HG02852 (cell line): ENCODE measurements around the gene TRHDE.
"Not testable (repeated sequence)": the region's sequence is repeated elsewhere in the genome, so short reads cannot be mapped to it uniquely, and the experiment has no call there.

Experiments
- ATAC-seq: cut with Tn5 transposase; IDR thresholded peaks from one replicate; pipeline ENCODE4 v1.9.1; 2021; ENCODE audit warnings: mild to moderate bottlenecking, moderate library complexity; ENCODE audit not compliant: unreplicated experiment

The TRHDE gene

DNA sequence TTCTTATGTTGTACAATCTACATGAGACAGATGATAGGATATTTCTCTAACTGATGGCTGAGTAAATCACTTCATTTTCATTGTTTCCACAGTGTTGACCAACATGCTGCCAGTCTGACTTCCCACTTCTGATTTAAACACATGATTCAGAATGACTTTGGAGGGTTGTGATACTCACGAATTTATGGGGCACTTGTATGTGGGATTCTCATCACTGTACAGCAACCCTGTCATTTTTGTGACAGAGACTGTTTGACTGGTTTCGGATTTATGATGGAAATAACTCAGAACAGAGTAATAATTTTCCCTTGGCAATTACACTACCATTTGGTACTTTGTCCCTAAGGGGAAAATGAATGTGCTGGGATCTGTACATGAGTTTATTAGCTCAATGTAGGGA, 333.8 kb downstream of the TRHDE start:
- no peak for ATAC-seq

- no peak for ATAC-seq
Measured at GRCh38 chr12:72610342-72610741, 338.2 kb downstream of the TRHDE start.

- no peak for ATAC-seq
Measured at GRCh38 chr12:72610854-72611358, 338.7 kb downstream of the TRHDE start.

GRCh38 chr12:72612171-72612570, 340.0 kb downstream of the TRHDE start:
- no peak for ATAC-seq

DNA sequence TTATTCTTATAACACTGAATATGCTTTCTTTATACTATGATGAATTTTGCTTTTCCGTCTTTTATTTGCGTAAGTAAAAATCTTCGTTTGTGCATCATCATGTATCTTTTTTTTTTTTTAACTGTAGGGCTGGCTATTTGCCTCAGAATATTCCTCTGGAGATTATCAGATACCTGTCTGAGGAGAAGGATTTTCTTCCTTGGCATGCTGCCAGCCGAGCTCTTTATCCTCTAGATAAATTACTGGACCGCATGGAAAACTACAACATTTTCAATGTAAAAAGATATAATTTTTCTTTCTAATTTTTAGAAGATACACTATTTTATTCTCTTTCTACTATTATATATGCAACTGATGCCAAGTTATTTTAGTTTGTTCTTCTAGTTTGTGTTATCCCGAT, 346.6 kb downstream of the TRHDE start:
- no peak for ATAC-seq

- no peak for ATAC-seq
Measured at GRCh38 chr12:72622556-72622955, 350.4 kb downstream of the TRHDE start.

DNA sequence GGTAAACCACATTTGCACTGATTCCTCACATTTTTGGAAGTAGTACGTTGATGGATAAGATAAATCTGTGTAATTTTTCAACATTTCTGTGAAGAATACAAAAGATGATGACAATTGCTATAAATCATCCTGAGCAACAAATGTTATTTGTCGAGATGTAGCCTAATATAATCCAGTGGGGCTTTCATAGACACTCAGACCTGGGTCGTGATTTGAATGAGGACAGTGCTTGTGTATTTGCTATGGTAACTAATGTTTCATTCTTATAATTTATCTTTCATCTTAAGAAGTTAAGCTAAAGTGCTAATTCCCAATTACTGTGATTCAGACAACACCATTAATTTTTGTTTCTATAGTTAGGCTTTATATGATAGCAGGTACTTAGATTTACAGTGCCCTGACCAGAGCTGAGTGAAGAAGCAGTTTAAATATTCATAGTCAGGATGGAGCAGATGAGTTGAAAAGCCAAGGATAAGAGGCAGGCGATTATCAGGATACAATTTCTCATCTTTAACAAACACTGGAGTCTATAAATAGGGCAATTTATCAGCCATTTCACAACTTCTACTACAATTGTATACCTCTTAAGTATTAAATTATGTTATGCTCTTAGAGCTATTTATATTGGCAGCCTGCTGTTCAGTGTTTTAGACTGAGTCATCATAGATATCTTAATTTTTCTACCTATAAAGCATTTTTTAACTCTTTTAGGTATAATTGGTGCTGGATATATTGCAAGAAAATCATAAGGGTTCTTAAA, 359.9 kb downstream of the TRHDE start:
- ATAC-seq = no peak

- ATAC-seq = no peak
Measured at GRCh38 chr12:72642706-72643105, 370.5 kb downstream of the TRHDE start.

DNA sequence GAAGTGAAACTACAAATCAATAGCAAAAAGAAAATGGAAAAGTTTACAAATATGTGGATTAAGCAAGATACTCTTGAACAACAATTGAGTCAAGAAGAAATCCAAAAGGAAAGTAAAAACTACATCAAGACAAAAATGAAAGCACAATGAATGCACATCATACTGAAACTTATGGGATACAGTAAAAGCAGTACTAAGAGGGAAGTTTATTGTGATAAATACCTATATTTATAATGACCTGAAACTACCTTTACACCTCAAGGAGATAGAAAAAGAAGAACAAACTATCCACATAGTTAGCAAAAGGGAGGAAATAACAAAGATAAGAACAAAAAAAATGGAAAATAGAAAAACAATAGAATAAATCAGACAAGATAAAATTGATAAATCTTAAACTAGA, 375.0 kb downstream of the TRHDE start:
- ATAC-seq = peak; percentile 92

DNA sequence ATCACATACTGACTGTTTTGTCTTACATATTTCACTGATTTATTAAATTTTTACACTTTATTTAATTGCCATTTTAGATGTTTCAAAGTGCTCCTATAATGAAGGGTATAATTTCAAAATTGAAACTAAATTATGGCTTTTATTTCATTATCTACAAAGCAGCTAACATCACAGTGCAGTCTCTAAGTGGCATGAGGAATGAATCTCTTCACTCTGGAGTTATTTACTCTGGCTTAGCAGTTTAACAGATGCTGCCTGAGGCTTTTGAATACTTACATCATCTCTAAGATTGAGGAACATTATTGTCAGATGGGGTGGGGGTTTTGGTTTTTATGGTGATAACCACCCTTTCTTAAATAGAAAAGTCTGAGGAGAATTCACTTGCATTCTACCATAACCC, 386.4 kb downstream of the TRHDE start:
- ATAC-seq = no peak

- ATAC-seq = not testable (repeated sequence)
Measured at GRCh38 chr12:72660174-72660573, 388.0 kb downstream of the TRHDE start.

- peak; percentile 95 for ATAC-seq
Measured at GRCh38 chr12:72673853-72674252, 401.7 kb downstream of the TRHDE start.

DNA sequence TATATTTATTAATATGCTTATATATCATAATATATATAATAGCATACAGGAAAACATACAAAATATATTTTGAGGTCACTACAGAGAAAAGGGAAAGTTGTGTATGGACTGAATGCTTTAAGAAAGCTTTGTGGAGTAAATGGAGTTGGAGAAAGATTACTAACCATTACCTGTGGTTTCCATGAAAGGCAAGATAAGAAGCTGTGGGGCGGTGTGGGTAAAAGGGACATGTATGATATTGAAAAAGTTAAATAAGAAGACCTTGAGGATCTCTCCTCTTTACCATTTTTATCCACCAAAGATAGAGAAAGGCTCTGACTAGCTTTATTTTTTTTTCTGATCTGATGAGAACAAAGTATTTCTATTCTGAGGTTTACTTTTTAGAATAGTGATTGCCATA, 404.4 kb downstream of the TRHDE start:
- no peak for ATAC-seq

DNA sequence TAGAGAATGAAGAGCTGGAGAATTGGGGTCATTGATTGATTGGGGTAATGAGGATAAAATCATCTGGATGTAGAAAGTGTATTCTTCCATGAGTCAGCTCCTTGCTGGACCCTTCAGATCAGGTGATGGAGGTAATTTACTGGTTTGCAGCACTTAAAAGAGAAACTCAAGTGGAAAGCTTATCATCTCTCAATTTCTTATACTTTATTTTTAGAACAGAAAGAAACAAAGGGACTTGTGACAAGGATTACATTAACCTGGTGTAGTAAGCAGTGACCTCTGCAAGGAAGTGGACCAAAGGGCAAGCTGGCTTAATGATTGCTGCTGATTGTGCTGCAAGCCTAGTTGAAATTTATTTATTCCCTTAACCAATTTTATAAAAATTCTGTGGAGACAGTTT, 405.0 kb downstream of the TRHDE start:
- ATAC-seq = no peak

DNA sequence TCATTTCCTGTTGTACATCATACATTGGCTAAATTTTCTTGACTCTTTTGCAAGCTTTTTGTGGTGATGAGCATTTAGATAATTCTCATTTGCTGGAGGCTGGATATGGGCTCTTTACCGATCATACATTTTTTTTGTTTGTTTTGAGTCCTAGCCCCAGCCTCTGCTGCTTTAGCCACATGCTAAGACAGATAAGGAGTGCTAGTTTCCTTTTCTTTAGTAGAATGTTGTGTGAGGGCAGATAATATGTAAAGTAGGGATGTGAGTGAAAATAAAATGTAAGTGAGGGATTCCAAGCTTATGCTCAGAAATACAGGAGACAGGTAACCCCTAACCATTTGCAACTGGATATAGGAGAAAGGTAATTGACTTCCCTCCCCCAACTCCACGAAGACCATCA, 405.7 kb downstream of the TRHDE start:
- ATAC-seq = no peak

DNA sequence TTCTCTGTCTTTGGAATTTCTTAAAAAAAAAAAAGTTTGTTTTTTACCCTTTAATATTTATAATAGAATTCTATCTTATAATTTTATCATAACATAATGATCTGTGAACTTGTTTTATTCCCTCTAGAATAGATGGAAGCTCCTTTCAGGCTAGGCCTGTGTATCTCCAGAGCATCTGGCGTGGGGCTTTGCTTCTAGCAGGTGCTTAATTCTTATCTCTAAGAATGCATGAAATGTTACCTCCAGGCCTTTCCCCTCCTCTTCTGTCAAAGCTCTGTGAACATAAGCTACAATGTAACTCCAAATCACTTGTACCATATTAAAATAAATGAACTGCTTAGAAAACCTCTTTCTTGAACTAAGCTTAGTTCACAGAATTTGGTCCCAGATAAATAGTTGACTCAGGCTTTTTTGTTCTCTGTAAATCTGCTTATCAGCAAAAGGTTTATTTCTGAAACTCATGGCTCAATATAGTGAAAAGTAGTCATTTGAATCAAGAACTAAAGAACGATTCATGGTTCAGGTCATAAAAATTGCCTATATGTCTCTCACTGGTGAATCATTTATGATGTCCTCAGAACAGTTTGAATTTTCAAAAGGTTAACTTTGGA, 407.1 kb downstream of the TRHDE start:
- ATAC-seq = no peak

GRCh38 chr12:72681028-72681427, 408.9 kb downstream of the TRHDE start:
- no peak for ATAC-seq

DNA sequence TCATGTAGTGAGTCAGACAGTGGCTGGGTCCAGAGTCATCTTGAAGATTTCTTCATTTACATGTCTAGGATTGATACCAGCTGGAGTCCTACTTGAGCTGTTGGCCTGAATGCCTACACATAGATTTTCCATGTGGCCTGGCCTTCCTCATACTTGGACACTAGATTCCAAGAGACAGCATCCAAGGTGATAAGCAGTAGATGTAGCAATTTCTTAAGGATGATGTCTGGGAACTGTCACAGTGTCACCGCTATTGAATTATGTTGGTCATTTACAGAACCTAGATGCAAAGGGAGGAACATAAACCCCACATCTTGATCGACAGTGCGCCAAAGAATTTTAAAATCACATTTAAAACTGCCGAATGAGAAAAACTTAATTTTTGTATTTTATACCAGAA, 412.3 kb downstream of the TRHDE start:
- ATAC-seq = no peak

DNA sequence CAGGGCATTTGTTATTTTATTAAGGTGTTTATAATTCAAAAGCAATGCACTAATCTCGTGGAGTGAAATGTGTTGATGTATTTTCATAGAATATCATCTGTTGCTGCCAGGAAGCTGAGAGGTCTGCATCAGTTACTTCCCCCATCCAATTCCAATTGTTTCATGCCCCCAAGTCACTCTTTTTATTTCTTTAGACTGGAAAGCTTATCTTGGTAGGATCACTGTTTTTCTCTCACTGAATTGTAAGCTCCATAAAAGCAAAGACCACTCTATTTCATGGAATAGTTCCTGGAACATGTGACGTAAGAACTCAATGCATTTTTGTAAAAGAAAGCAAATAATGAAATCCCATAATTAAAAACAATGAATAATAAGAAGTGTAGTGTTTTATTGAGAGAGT, 420.2 kb downstream of the TRHDE start:
- no peak for ATAC-seq

DNA sequence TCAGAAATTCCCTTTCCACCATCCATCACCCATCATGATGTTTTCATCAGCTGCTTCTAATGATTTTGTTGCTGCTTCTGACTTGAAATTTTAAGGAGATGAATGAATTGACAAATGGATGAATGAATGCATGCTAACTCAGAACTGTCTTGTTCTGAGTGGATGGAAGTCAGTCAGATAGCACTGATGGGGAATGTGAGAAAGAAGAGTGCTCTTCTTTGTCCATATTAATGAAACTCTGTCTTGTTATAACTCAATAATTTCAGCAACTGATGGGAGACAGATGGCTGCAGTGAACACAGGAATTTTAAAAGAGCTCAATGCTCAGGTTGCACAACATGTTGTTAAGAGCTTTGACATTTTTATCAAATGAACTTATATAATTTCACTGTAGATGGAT, 422.0 kb downstream of the TRHDE start:
- ATAC-seq = no peak

DNA sequence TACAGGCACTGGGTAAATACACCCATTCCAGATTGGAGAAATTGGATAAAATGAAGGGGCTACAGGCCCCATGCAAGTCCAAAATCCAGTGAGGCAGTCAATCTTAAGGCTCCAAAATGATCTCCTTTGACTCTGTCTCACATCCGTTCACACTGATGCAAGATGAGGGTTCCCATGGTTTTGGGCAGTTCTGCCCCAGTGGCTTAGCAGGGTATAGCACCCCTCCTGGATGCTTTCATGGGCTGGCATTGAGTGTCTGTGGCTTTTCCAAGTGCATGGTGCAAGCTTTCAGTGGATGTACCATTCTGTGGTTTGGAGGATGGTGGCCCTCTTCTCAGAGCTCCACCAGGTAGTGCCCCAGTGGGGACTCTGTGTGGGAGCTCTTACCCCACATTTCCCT, 427.2 kb downstream of the TRHDE start:
- no peak for ATAC-seq

GRCh38 chr12:72712025-72712424, 439.9 kb downstream of the TRHDE start:
- not testable (repeated sequence) for ATAC-seq

DNA sequence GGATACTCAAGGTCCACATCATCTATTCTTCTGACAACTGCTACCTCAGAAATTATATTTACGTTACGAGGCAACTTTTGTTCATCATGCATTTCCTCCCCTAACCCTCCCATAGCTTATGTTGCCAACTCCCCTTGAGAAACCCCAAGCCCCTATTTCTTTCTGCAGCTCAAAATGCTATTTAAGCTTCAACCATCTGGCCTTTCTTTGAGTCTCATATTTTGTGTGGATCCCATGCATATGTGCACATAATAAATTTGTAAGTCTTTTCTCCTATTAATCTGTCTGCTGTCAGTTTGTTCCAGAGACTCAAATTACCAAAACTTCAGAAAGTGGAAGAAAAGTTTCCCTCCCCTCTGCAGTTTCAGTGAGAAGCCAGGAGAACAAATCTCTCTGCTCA, 444.1 kb downstream of the TRHDE start:
- no peak for ATAC-seq
